Prostate gland (tissue), 2 donors: Measurements from ENCODE around the gene CPNE4.

Source experiments
- CTCF ChIP-seq, 4 experiments: fragments of 200-600 bp in 2 of 4; fragments of 450-650 bp in 2 of 4; sonication (generic) in 2 of 4; IDR thresholded peaks; 1 replicate in 3 of 4; 2 replicates in 1 of 4; pipeline ENCODE4 v1.5.1; 2016 to 2019; ENCODE audit warnings: antibody characterized with exemption in 4 of 4, mild to moderate bottlenecking in 2 of 4, moderate library complexity in 2 of 4
- POLR2A ChIP-seq: fragments of 450-650 bp; IDR thresholded peaks from one replicate; pipeline ENCODE4 v1.6.1; 2016; ENCODE audit warnings: antibody characterized with exemption, mild to moderate bottlenecking
- POLR2AphosphoS5 ChIP-seq: sonication (generic); formaldehyde crosslinking; IDR thresholded peaks from one replicate; pipeline ENCODE4 v1.6.1; 2017; ENCODE audit warnings: antibody characterized with exemption

GRCh38 chr3:131847966-131848510 is 186.8 kb downstream of the CPNE4 start:
- TF ChIP-seq CTCF (IDR thresholded peaks at IDR 0.05): no peak
- TF ChIP-seq POLR2AphosphoS5: no peak
- TF ChIP-seq POLR2A: no peak
